Activated B cell treated with CpG ODN at 0.5 μM for 24 hours (primary cell): Measurements from ENCODE around the gene ADAMTSL2. TPM values are rescaled to one million over a fixed set of nuclear protein-coding genes. Genes with fewer than 3 reads are reported as not detected.

ENCODE experiments used
- ATAC-seq: fragments of 200-7000 bp; cut with Tn5 transposase; one replicate; pipeline ENCODE4 v1.10.0; 2021; ENCODE audit warnings: low read depth, mild to moderate bottlenecking, moderate library complexity
- CTCF ChIA-PET: fragments of 350-600 bp; sonication (Branson Sonifier 250); formaldehyde crosslinking; loops from one replicate; lab custom pipeline; 2021; ENCODE audit warnings: antibody characterized with exemption; lab: Charles Lee
- POLR2A ChIA-PET: fragments of 350-600 bp; sonication (Branson Sonifier 250); formaldehyde crosslinking; loops from one replicate; lab custom pipeline; 2021; ENCODE audit warnings: antibody characterized with exemption; lab: Charles Lee
- DNase-seq: peaks from one replicate; pipeline ENCODE4 v3.0.0; 2022
- H3K27ac Mint-ChIP-seq: one replicate; pipeline ENCODE4 v1.8.0; 2020; ENCODE audit warnings: mixed read lengths
- H3K27me3 Mint-ChIP-seq: one replicate; pipeline ENCODE4 v1.8.0; 2021; ENCODE audit warnings: mixed read lengths
- H3K36me3 Mint-ChIP-seq: one replicate; pipeline ENCODE4 v1.8.0; 2021; ENCODE audit warnings: low read depth, mixed read lengths
- H3K4me1 Mint-ChIP-seq: one replicate; pipeline ENCODE4 v1.8.0; 2021; ENCODE audit warnings: mixed read lengths
- H3K4me3 Mint-ChIP-seq: one replicate; pipeline ENCODE4 v1.8.0; 2020; ENCODE audit warnings: mild to moderate bottlenecking, mixed read lengths
- H3K9me3 Mint-ChIP-seq: one replicate; pipeline ENCODE4 v1.8.0; 2020; ENCODE audit warnings: mixed read lengths
- CTCF ChIP-seq: fragments of 200-600 bp; IDR thresholded peaks from one replicate; pipeline ENCODE4 v1.8.0; 2022; ENCODE audit warnings: antibody characterized with exemption, mild to moderate bottlenecking
- intact Hi-C: fragments of 100-400 bp; cut with micrococcal nuclease; formaldehyde crosslinking; loops from one replicate; pipeline ENCODE4 v1.15.1; 2024
- total RNA-seq: library from RNA; stranded (reverse); gene quantifications from 2 replicates; pipeline ENCODE4 v1.2.3, GENCODE V29; 2022

The ADAMTSL2 gene
- total RNA-seq, 1 donor from 2014 or later, result not detected

DNA sequence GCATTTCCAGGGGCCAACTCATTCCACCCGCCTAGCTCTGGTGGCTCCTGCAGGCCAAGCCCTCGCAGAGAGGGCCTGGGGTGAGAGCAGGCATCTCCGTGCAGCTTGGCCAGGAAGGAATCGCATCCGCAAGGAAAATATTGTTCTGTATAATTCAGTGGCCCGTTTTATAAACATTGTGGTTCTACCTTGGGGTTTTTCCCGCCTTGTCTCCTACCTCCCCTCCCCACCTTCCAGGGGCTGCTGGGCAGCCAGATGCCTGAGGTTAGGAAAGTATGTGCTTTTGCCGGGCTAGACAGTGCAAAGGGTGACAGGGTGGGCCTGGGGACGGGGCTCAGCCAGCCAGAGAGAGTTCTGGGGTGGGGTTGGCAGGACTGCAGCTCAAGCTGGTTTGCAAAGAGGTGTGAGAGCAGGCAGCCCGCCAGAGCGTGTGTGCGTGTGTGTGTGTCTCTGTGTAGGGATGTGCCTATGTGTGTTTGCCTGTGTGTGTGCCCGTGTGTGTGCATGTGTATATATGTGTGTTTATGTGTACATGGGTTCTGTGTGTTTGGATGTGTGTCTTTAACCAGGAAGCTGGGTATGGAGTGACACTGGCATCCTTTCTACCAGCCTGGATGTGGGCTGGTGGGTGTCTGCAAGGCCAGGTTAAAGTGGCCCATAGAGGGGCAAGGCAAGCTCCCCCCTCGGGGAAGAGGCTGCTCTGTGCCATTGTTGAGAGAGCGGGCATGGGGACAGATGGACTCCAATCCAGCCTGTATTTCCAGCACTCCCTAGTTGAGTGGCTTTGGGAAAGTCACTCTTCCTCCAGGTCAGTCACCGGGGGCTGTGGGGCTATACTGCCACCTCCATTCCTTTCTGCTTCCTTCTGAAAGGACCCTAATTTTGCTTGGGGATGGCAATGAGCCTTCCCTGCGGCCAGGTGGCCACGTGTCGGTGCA is 45.0 kb upstream of the ADAMTSL2 start:
- TF ChIP-seq CTCF, result no peak
- H3K9me3 Mint-ChIP-seq, result no peaks in the 10 kb centered on the region
- ATAC-seq, result no peak
- H3K4me1 Mint-ChIP-seq, result peaks cover 5% of the 10 kb centered on the region
- no peak overlapping the region for H3K4me3 Mint-ChIP-seq
- intact Hi-C loops, result loop anchor here (5.0 kb wide), 2 partner anchors 387 to 517 kb away; no protein-coding TSS in a partner anchor
- H3K27me3 Mint-ChIP-seq, result peaks cover 1% of the 10 kb centered on the region
- ChIA-PET CTCF (no interaction called here), POLR2A (no interaction called here)
- no peak for DNase-seq
- no peaks in the 10 kb centered on the region for H3K36me3 Mint-ChIP-seq
- H3K27ac Mint-ChIP-seq, result no peak overlapping the region

GRCh38 chr9:133490201-133490681 is 44.3 kb upstream of the ADAMTSL2 start:
- Mint-ChIP-seq H3K27me3 (peaks cover 1% of the 10 kb centered on the region), H3K9me3 (no peaks in the 10 kb centered on the region), H3K27ac (no peak overlapping the region), H3K36me3 (no peaks in the 10 kb centered on the region), H3K4me1 (peaks cover 5% of the 10 kb centered on the region), H3K4me3 (no peak overlapping the region)
- ATAC-seq (no peak), DNase-seq (no peak)
- intact Hi-C loops, result no loop called here
- ChIA-PET POLR2A (interaction anchor here (0.6 kb wide), 1 partner anchor 1989 kb away, joined by 3 read pairs; no protein-coding TSS in a partner anchor), CTCF (interaction anchor here (1.0 kb wide), 1 partner anchor 304 kb away, joined by 5 read pairs; no protein-coding TSS in a partner anchor)
- no peak for TF ChIP-seq CTCF

GRCh38 chr9:133490865-133491655 is 43.4 kb upstream of the ADAMTSL2 start:
- DNase-seq (no peak), ATAC-seq (no peak)
- Mint-ChIP-seq H3K9me3 (no peaks in the 10 kb centered on the region), H3K4me1 (peaks cover 4% of the 10 kb centered on the region), H3K27me3 (peaks cover 1% of the 10 kb centered on the region), H3K4me3 (no peak overlapping the region), H3K27ac (no peak overlapping the region), H3K36me3 (no peaks in the 10 kb centered on the region)
- CTCF ChIA-PET, result interaction anchor here (0.6 to 1.4 kb wide), 3 partner anchors 10 to 695 kb away, joined by 3 to 5 read pairs (median 3); no protein-coding TSS in a partner anchor
- no peak for TF ChIP-seq CTCF
- POLR2A ChIA-PET, result interaction anchor here (0.6 kb wide), 1 partner anchor 1988 kb away, joined by 3 read pairs; no protein-coding TSS in a partner anchor
- intact Hi-C loops, result no loop called here

DNA sequence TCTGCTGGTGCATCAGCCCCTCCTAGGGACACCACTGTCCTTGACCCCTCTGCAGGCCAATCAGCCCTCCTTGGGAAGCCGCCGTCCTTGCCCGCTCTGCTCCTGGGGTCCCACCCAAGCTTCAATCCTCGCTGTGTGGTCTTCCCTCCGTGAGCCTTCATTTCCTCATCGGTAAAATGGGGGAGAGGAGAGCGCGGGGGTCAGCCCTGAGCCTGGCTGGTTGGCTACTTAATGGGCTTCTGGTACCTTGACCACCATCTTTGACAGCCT is 42.9 kb upstream of the ADAMTSL2 start:
- H3K36me3 Mint-ChIP-seq, result no peaks in the 10 kb centered on the region
- intact Hi-C loops, result no loop called here
- H3K4me1 Mint-ChIP-seq, result no peaks in the 10 kb centered on the region

More for the DNA sequence above, 42.9 kb upstream of the ADAMTSL2 start:
- H3K27ac Mint-ChIP-seq, result no peak overlapping the region
- DNase-seq (no peak), ATAC-seq (no peak)
- H3K27me3 Mint-ChIP-seq, result no peaks in the 10 kb centered on the region
- ChIA-PET CTCF (interaction anchor here (1.4 kb wide), 1 partner anchor 10 kb away, joined by 3 read pairs; no protein-coding TSS in a partner anchor), POLR2A (no interaction called here)
- no peaks in the 10 kb centered on the region for H3K9me3 Mint-ChIP-seq
- H3K4me3 Mint-ChIP-seq, result no peak overlapping the region
- TF ChIP-seq CTCF, result no peak
